Epithelial cell of esophagus (primary cell): ENCODE data around the gene RASA2.
A peak's percentile ranks its signal among the peaks of the same experiment; 100 is the strongest.
"Not testable (repeated sequence)": the region's sequence is repeated elsewhere in the genome, so short reads cannot be mapped to it uniquely, and the experiment has no call there.

ENCODE experiments used
- DNase-seq: peaks from one replicate; pipeline ENCODE4 v3.0.0; 2010; ENCODE audit warnings: low read depth
- H3K4me3 ChIP-seq: 2 replicates; pipeline ENCODE4 v1.5.1; 2011; ENCODE audit warnings: mild to moderate bottlenecking, low read length, control low read depth
- CTCF ChIP-seq: IDR thresholded peaks from 2 replicates; pipeline ENCODE4 v1.5.1; 2011; ENCODE audit warnings: low read depth, mild to moderate bottlenecking, low read length, control low read depth, inconsistent platforms; ENCODE audit not compliant: insufficient read depth; ENCODE audit errors: missing control alignments

RASA2 gene

GRCh38 chr3:141529256-141529655, 42.4 kb downstream of the RASA2 start:
- TF ChIP-seq CTCF: no peak
- H3K4me3 ChIP-seq: no peak overlapping the region
- no peak for DNase-seq

GRCh38 chr3:141529717-141530414, 43.0 kb downstream of the RASA2 start:
- DNase-seq: peak; percentile 41
- no peak for TF ChIP-seq CTCF
- H3K4me3 ChIP-seq: no peak overlapping the region

GRCh38 chr3:141530415-141530768, 43.6 kb downstream of the RASA2 start:
- DNase-seq: peak; percentile 90
- H3K4me3 ChIP-seq: no peak overlapping the region
- TF ChIP-seq CTCF: no peak

- H3K4me3 ChIP-seq: no peak overlapping the region
- no peak for DNase-seq
- no peak for TF ChIP-seq CTCF
These were observed 45.8 kb downstream of the RASA2 start for GRCh38 chr3:141532609-141533008.

GRCh38 chr3:141536017-141536416, 49.2 kb downstream of the RASA2 start:
- not testable (repeated sequence) for H3K4me3 ChIP-seq, DNase-seq

GRCh38 chr3:141537856-141538255, 51.0 kb downstream of the RASA2 start:
- TF ChIP-seq CTCF: no peak

GRCh38 chr3:141538568-141539240, 51.9 kb downstream of the RASA2 start:
- TF ChIP-seq CTCF: no peak
- peak; percentile 26 for DNase-seq
- H3K4me3 ChIP-seq: no peak overlapping the region

More at GRCh38 chr3:141537856-141538255, 51.0 kb downstream of the RASA2 start:
- no peak for DNase-seq
- no peak overlapping the region for H3K4me3 ChIP-seq
